T-cell (primary cell): ENCODE measurements around the gene MYCN. TPM values are rescaled to one million over a fixed set of nuclear protein-coding genes. Genes with fewer than 3 reads are reported as not detected.
"Not testable (repeated sequence)": the region's sequence is repeated elsewhere in the genome, so short reads cannot be mapped to it uniquely, and the experiment has no call there.

ENCODE experiments used
- ATAC-seq, 4 experiments: fragments of 200-7000 bp in 3 of 4; fragments of 150-1000 bp in 1 of 4; cut with Tn5 transposase; replicated peaks in 1 of 4; 1 replicate in 3 of 4; 2 replicates in 1 of 4; pipeline ENCODE4 v1.10.0; 2021; ENCODE audit warnings: moderate library complexity in 3 of 4, mild to moderate bottlenecking in 2 of 4, moderate number of reproducible peaks in 1 of 4
- CTCF ChIA-PET, 2 donors: fragments of 300-600 bp; sonication (Branson Sonifier 250); formaldehyde crosslinking; loops; one replicate each; lab custom pipeline; 2022; ENCODE audit warnings: antibody characterized with exemption in 2 of 2; lab: Charles Lee
- POLR2A ChIA-PET, 2 donors: fragments of 300-600 bp; sonication (Branson Sonifier 250); formaldehyde crosslinking; loops; one replicate each; lab custom pipeline; 2022; ENCODE audit warnings: antibody characterized with exemption in 2 of 2; lab: Charles Lee
- DNase-seq, 35 experiments: peaks; one replicate each; pipeline versions ENCODE4 v3.0.0 to v3.0.0-alpha.2; 2013 to 2023
- H3K27ac ChIP-seq: one replicate; pipeline ENCODE4 v1.5.1; 2013; ENCODE audit warnings: low read length
- H3K27me3 ChIP-seq, 2 experiments: replicated peaks in 1 of 2; 1 replicate in 1 of 2; 2 replicates in 1 of 2; pipeline versions ENCODE4 v1.6.1 to v1.7.0; 2013; ENCODE audit warnings: low read length in 1 of 2, mixed read lengths in 1 of 2; ENCODE audit not compliant: control insufficient read depth in 2 of 2, insufficient read depth in 2 of 2; ENCODE audit errors: extremely low read depth in 1 of 2
- H3K36me3 ChIP-seq, 2 donors: 1 replicate in 1 of 2; 2 replicates in 1 of 2; pipeline versions ENCODE4 v1.6.1 to v1.7.0; 2013; ENCODE audit warnings: low read length in 1 of 2; ENCODE audit not compliant: control insufficient read depth in 2 of 2, insufficient read depth in 1 of 2; ENCODE audit errors: extremely low read depth in 1 of 2
- H3K4me1 ChIP-seq, 2 experiments: 1 replicate in 1 of 2; 2 replicates in 1 of 2; pipeline versions ENCODE4 v1.6.1 to v1.7.0; 2013; ENCODE audit warnings: low read length in 2 of 2, mixed read lengths in 1 of 2; ENCODE audit not compliant: insufficient read depth in 2 of 2, control insufficient read depth in 1 of 2; ENCODE audit errors: extremely low read depth in 1 of 2
- H3K4me3 ChIP-seq, 2 donors: 1 replicate in 1 of 2; 2 replicates in 1 of 2; pipeline versions ENCODE4 v1.5.1 to v1.7.0; 2013; ENCODE audit warnings: mild to moderate bottlenecking in 2 of 2, low read length in 1 of 2, moderate library complexity in 1 of 2; ENCODE audit not compliant: control insufficient read depth in 1 of 2; ENCODE audit errors: extremely low read depth in 1 of 2
- H3K9me3 ChIP-seq: 2 replicates; pipeline ENCODE4 v1.7.0; 2013
- H3K27ac Mint-ChIP-seq, 2 donors: one replicate each; pipeline ENCODE4 v1.8.0; 2020 to 2021; ENCODE audit warnings: mild to moderate bottlenecking in 2 of 2, mixed read lengths in 2 of 2
- H3K27me3 Mint-ChIP-seq, 2 donors: one replicate each; pipeline ENCODE4 v1.8.0; 2021 to 2022; ENCODE audit warnings: mixed read lengths in 2 of 2
- H3K36me3 Mint-ChIP-seq: one replicate; pipeline ENCODE4 v1.8.0; 2021; ENCODE audit warnings: mixed read lengths
- H3K4me1 Mint-ChIP-seq, 3 donors: one replicate each; pipeline ENCODE4 v1.8.0; 2020 to 2022; ENCODE audit warnings: mixed read lengths in 3 of 3, mild to moderate bottlenecking in 1 of 3
- H3K4me3 Mint-ChIP-seq, 3 donors: one replicate each; pipeline ENCODE4 v1.8.0; 2020 to 2022; ENCODE audit warnings: mild to moderate bottlenecking in 3 of 3, mixed read lengths in 3 of 3, moderate library complexity in 3 of 3
- H3K9me3 Mint-ChIP-seq, 3 donors: one replicate each; pipeline ENCODE4 v1.8.0; 2020 to 2022; ENCODE audit warnings: mixed read lengths in 3 of 3
- WGBS: methylation state at CpG from one replicate; pipeline ENCODE4 v1.1.5; 2013; ENCODE audit warnings: missing lambda C conversion rate; ENCODE audit not compliant: insufficient coverage; 5-methylcytosine and 5-hydroxymethylcytosine counted together
- total RNA-seq, 35 experiments: library from RNA in 6 of 35; stranded (reverse) in 6 of 35; fragments of 120-200 nt in 1 of 35; gene quantifications; one replicate each; pipeline versions ENCODE4 v1.2.1 to v1.2.4 and lab custom pipeline; 2013 to 2026

Gene MYCN
- total RNA-seq, 5 donors from 2014 or later (not counting 1 experiment from before 2014, with no cell fraction given) = 0.25 to 1.5 (median 1.3) TPM

DNA sequence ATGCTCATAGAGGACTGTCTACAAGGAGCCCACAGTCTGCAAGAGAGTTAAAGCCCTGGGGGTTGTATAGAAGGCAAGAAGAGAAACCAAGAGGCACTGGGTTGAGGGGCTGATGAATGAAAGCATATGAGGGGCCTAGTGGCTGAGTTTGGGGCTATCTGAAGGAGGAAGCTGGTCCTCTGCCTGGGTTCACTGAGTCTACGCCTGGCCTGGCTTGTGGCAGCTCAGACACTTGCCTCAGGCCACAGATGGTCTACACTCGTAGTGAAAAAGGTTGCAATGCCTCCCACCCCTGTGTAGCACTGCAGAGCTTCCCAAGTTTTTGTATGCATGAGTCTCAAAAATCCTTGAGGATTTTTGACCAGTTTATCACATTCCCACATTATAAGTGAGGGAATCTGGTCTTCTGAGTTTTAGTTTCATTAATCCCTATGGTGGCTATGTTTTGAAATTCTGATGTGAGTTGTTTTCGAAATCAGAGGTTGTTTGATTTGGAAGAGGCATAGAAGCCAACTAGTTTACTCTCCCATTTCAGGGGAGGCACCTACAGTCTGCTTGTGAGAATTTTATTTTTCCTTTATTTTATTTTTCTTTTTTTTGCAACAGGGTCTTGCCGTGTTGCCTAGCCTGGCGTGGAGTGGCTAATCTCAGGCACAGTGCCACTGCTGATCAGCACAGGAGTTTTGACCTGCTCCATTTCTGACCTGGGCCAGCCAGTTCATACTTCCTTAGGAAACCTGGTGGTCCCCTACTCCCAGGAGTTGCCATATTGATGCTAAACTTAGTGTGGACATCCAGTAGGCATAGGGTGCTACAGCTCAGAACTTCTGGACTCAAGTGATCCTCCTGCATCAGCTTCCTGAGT lies 10.0 kb downstream of the MYCN start:
- H3K27ac Mint-ChIP-seq = no peak overlapping the region
- CTCF ChIA-PET = no interaction called here
- H3K27me3 Mint-ChIP-seq = peaks cover 0 to 3% of the 10 kb centered on the region in 2 donors
- 85% methylated on average over 4 of the region's 5 CpGs for WGBS
- no peak for DNase-seq
- H3K4me3 ChIP-seq = no peak overlapping the region
- no peaks in the 10 kb centered on the region for H3K36me3 Mint-ChIP-seq
- H3K27ac ChIP-seq = no peak overlapping the region
- no peak overlapping the region for H3K4me3 Mint-ChIP-seq
- no peaks in the 10 kb centered on the region for H3K36me3 ChIP-seq
- H3K27me3 ChIP-seq = peaks cover 0 to 10% of the 10 kb centered on the region in 2 experiments
- H3K4me1 ChIP-seq = no peaks in the 10 kb centered on the region
- H3K4me1 Mint-ChIP-seq = peaks cover 0 to 3% (median 0%) of the 10 kb centered on the region in 3 donors
- no peaks in the 10 kb centered on the region for H3K9me3 ChIP-seq
- H3K9me3 Mint-ChIP-seq = no peaks in the 10 kb centered on the region
- ATAC-seq = no peak
- POLR2A ChIA-PET = no interaction called here

DNA sequence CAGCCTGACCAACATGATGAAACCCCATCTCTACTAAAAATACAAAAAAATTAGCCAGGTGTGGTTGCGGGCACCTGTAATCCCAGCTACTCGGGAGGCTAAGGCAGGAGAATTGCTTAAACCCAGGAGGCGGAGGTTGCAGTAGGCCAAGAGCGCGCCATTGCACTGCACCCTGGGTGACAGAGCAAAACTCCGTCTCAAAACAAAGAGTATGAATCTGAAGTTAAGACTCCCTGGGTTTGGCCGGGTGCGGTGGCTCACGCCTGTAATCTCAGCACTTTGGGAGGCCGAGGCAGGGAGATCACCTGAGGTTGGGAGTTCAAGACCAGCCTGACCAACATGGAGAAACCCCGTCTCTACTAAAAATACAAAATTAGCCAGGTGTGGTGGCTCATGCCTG lies 11.6 kb downstream of the MYCN start:
- ATAC-seq, H3K27me3 ChIP-seq, H3K36me3 ChIP-seq, H3K27me3 Mint-ChIP-seq, H3K9me3 Mint-ChIP-seq, DNase-seq, H3K27ac ChIP-seq, H3K36me3 Mint-ChIP-seq, H3K4me3 Mint-ChIP-seq, POLR2A ChIA-PET, H3K27ac Mint-ChIP-seq, CTCF ChIA-PET, H3K4me1 Mint-ChIP-seq, H3K4me1 ChIP-seq, H3K4me3 ChIP-seq, H3K9me3 ChIP-seq: not testable (repeated sequence)
- WGBS = no CpG with 5 or more reads among the region's 11 CpGs

DNA sequence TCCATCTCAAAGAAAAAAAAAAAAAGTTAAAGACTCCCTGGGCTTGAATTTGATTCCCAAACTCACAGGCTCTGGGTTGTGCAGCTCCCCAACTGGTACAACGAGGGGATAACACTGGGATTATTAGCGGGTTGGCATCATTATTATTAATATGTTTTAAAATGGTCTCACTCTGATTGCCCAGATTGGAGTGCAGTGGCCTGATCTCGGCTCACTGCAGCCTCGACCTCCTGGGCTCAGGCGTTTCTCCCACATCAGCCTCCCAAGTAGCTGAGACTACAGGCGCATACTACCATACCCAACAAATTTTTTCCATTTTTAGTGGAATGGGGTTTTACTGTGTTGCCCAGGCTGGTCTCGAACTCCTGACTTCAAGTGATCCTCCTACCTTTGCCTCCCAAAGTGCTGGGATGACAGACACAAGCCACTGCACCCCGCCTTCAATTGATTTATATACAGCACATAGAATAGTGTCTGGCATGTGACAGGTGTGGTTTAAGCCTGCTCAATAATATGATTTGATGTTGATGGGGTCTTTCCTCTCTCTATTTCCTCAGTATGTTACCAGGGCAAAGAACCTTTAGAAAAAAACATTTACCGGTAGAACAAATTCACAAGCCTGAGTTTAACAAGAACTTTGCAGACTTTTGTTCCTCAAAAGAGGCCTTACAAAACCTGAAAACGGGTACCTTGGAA lies 12.2 kb downstream of the MYCN start:
- Mint-ChIP-seq H3K27me3 (peaks cover 0 to 2% of the 10 kb centered on the region in 2 donors), H3K9me3 (no peaks in the 10 kb centered on the region), H3K36me3 (no peaks in the 10 kb centered on the region), H3K27ac (no peak overlapping the region), H3K4me3 (no peak overlapping the region), H3K4me1 (no peaks in the 10 kb centered on the region)
- no CpG with 5 or more reads among the region's 10 CpGs for WGBS
- Histone ChIP-seq H3K27ac (no peak overlapping the region), H3K4me1 (no peaks in the 10 kb centered on the region), H3K36me3 (no peaks in the 10 kb centered on the region), H3K27me3 (peaks cover 0 to 6% of the 10 kb centered on the region in 2 experiments), H3K4me3 (no peak overlapping the region), H3K9me3 (no peaks in the 10 kb centered on the region)
- ATAC-seq = no peak
- ChIA-PET POLR2A (no interaction called here), CTCF (no interaction called here)
- no peak for DNase-seq

DNA sequence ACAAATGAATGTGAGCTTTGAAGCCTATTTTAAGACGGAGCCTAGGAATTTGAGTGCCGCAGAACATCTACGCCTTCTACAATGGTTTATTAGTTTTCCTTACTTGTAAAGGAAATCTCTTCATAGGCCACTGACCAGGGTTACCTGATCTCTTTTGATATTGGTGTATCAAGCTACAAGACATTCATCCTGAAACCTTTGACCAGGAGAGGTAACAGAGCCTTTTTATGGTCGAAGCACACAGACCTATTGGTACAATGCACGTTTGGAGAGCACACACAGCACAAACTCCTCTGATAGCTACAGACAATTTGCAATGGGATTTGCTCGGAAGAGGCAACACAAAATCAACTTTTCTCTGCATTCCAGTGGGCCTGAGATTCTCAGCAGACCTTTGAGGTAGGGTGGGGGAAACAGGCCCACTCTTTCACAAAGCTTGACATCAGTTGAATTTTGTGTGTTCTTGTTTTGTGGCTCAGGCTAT lies 12.8 kb downstream of the MYCN start:
- DNase-seq = no peak
- peaks cover 0 to 2% of the 10 kb centered on the region in 2 donors for H3K27me3 Mint-ChIP-seq
- ATAC-seq = no peak
- H3K36me3 Mint-ChIP-seq = no peaks in the 10 kb centered on the region
- H3K9me3 Mint-ChIP-seq = no peaks in the 10 kb centered on the region
- H3K27ac Mint-ChIP-seq = no peak overlapping the region
- Histone ChIP-seq H3K4me1 (no peaks in the 10 kb centered on the region), H3K27ac (no peak overlapping the region), H3K9me3 (no peaks in the 10 kb centered on the region), H3K4me3 (no peak overlapping the region), H3K36me3 (no peaks in the 10 kb centered on the region), H3K27me3 (peaks cover 0 to 6% of the 10 kb centered on the region in 2 experiments)
- no peak overlapping the region for H3K4me3 Mint-ChIP-seq
- no peaks in the 10 kb centered on the region for H3K4me1 Mint-ChIP-seq
- CTCF ChIA-PET = no interaction called here
- POLR2A ChIA-PET = no interaction called here
- WGBS = 80% methylated on average over 1 of the region's 6 CpGs

DNA sequence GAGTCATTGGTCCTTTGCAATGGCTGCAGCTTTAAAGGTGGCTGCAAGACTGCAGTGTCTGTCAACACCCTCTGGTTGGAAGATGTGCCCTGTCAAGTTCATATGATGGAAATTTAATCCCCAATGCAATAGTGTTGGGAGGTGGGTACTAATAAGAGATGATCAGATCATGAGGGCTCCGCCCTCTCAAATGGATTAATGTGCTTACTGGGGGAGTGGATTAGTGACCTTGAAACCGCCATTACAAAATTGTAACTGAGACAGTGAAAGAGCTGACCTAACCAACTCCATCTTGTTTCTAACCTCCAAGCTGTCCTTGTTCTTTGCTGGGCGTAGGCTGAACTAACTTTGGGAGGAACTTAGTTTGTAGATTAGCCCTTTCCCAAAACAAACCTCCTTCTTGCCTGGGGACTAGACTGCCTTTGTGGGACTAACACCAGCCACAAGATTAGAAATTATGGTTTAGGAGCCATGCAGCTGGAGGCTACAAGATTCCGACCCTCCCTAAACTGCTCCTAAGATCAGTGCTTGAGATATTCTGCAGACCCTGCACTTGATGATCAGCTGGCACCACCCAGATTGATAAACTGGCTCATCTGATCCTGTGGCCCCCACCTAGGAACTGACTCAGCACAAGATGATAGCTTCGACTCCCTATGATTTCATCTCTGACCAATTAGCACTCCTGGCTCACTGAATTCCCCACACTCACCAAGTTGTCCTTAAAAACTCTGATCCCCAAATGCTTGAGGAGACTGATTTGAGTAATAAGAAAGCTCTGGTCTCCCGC lies 13.7 kb downstream of the MYCN start:
- H3K36me3 Mint-ChIP-seq = no peaks in the 10 kb centered on the region
- WGBS = 75% methylated on average over 1 of the region's 6 CpGs
- CTCF ChIA-PET = no interaction called here

DNA sequence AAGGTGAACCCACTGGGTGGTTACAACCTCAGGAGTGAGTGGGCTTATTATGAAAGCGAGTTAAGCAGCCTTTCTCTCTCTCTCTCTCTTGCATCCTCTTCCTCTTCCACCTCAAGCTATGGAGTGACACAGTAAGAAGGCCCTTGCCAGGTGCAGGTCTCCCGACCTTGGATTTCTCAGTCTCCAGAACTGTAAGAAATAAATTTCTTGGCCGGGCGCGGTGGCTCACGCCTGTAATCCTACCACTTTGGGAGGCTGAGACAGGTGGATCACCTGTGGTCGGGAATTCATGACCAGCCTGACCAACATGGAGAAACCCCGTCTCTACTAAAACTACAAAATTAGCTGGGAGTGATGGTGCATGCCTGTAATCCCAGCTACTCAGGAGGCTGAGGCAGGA lies 14.4 kb downstream of the MYCN start:
- Histone ChIP-seq H3K27ac (no peak overlapping the region), H3K4me3 (no peak overlapping the region), H3K9me3 (no peaks in the 10 kb centered on the region), H3K27me3 (no peaks in the 10 kb centered on the region), H3K36me3 (no peaks in the 10 kb centered on the region), H3K4me1 (no peaks in the 10 kb centered on the region)
- Mint-ChIP-seq H3K27me3 (peaks cover 0 to 2% of the 10 kb centered on the region in 2 donors), H3K4me1 (no peaks in the 10 kb centered on the region), H3K36me3 (no peaks in the 10 kb centered on the region), H3K4me3 (no peak overlapping the region), H3K9me3 (no peaks in the 10 kb centered on the region), H3K27ac (no peak overlapping the region)
- ATAC-seq (no peak), DNase-seq (no peak)
- WGBS = 93% methylated on average over 6 of the region's 8 CpGs
- ChIA-PET POLR2A (no interaction called here), CTCF (no interaction called here)

More for the DNA sequence above, 13.7 kb downstream of the MYCN start:
- DNase-seq (no peak), ATAC-seq (no peak)
- H3K27me3 Mint-ChIP-seq = peaks cover 0 to 2% of the 10 kb centered on the region in 2 donors
- Histone ChIP-seq H3K9me3 (no peaks in the 10 kb centered on the region), H3K4me3 (no peak overlapping the region), H3K27me3 (peaks cover 0 to 6% of the 10 kb centered on the region in 2 experiments), H3K27ac (no peak overlapping the region), H3K4me1 (no peaks in the 10 kb centered on the region), H3K36me3 (no peaks in the 10 kb centered on the region)
- no peaks in the 10 kb centered on the region for H3K4me1 Mint-ChIP-seq
- POLR2A ChIA-PET = no interaction called here
- H3K27ac Mint-ChIP-seq = no peak overlapping the region
- no peaks in the 10 kb centered on the region for H3K9me3 Mint-ChIP-seq
- no peak overlapping the region for H3K4me3 Mint-ChIP-seq
